Suprapubic skin (tissue), 4 donors: ENCODE results near the gene COL23A1. TPM values are rescaled to one million over a fixed set of nuclear protein-coding genes. Genes with fewer than 3 reads are reported as not detected.

ENCODE experiments used
- DNase-seq, 2 donors: peaks; one replicate each; pipeline ENCODE4 v3.0.0-alpha.2; 2019; ENCODE audit warnings: low spot score in 2 of 2
- H3K27ac ChIP-seq: fragments of 200-600 bp; sonication (generic); one replicate; pipeline ENCODE4 v1.5.1; 2019
- H3K27me3 ChIP-seq: fragments of 200-600 bp; sonication (generic); one replicate; pipeline ENCODE4 v1.5.1; 2019
- H3K36me3 ChIP-seq: fragments of 200-600 bp; sonication (generic); one replicate; pipeline ENCODE4 v1.5.1; 2019
- H3K4me1 ChIP-seq: fragments of 200-600 bp; sonication (generic); one replicate; pipeline ENCODE4 v1.5.1; 2019
- H3K4me3 ChIP-seq: fragments of 200-600 bp; sonication (generic); one replicate; pipeline ENCODE4 v1.5.1; 2019; ENCODE audit warnings: mild to moderate bottlenecking
- H3K9me3 ChIP-seq: fragments of 200-600 bp; sonication (generic); one replicate; pipeline ENCODE4 v1.5.1; 2019
- EP300 ChIP-seq: sonication (generic); formaldehyde crosslinking; IDR thresholded peaks from one replicate; pipeline ENCODE4 v1.6.1; 2017; ENCODE audit warnings: antibody characterized with exemption
- POLR2A ChIP-seq, 2 donors: fragments of 450-650 bp; IDR thresholded peaks; one replicate each; pipeline ENCODE4 v1.6.1; 2017; ENCODE audit warnings: antibody characterized with exemption in 2 of 2, mild to moderate bottlenecking in 2 of 2, moderate library complexity in 2 of 2
- POLR2AphosphoS5 ChIP-seq, 3 donors: sonication (generic); formaldehyde crosslinking; IDR thresholded peaks; one replicate each; pipeline ENCODE4 v1.6.1; 2017; ENCODE audit warnings: antibody characterized with exemption in 3 of 3
- WGBS: methylation state at CpG from one replicate; pipeline ENCODE4 v1.1.5; 2018; 5-methylcytosine and 5-hydroxymethylcytosine counted together
- total RNA-seq, 4 donors: library from RNA; depleted of rRNA; stranded (reverse); fragments of >200 nt; gene quantifications; one replicate each; pipeline ENCODE4 v1.1.0, GENCODE V29; 2016
- TF ChIP-seq, protein P1 (sequence below), 2 donors: fragments of 200-600 bp in 1 of 2; fragments of 450-650 bp in 1 of 2; sonication (generic) in 1 of 2; IDR thresholded peaks; one replicate each; pipeline ENCODE4 v1.5.1; 2016 to 2019; ENCODE audit warnings: antibody characterized with exemption in 2 of 2, mild to moderate bottlenecking in 1 of 2, moderate library complexity in 1 of 2

COL23A1 gene
- total RNA-seq, 4 donors from 2014 or later = 1.6 to 4.4 (median 3.4) TPM

DNA sequence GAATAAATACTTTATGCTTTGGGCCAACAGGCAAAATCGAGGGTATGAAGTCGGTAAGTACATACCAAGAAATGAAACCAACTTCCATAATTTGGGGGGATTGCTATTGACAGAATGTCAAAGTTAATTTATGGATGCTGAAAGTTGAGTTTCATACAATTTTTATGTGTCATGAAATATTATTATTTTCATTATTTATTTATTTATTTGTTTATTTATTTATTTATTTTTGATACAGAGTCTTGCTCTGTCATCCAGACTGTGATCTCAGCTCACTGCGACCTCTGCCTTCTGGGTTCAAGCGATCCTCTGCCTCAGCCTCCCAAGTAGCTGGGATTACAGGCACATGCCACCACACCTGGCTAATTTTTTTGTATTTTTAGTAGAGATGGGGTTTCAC lies 398.5 kb downstream of the COL23A1 start:
- Histone ChIP-seq H3K4me3 (no peak overlapping the region), H3K36me3 (no peaks in the 10 kb centered on the region), H3K9me3 (no peaks in the 10 kb centered on the region), H3K4me1 (peaks cover 4% of the 10 kb centered on the region), H3K27me3 (no peaks in the 10 kb centered on the region), H3K27ac (no peak overlapping the region)
- no peak for DNase-seq
- WGBS = 84% methylated on average over 4 of the region's 4 CpGs
- TF ChIP-seq EP300 (no peak), POLR2A (IDR thresholded peaks at IDR 0.05) (no peak), POLR2AphosphoS5 (IDR thresholded peaks at IDR 0.05) (no peak)
- TF ChIP-seq, protein P1, sequence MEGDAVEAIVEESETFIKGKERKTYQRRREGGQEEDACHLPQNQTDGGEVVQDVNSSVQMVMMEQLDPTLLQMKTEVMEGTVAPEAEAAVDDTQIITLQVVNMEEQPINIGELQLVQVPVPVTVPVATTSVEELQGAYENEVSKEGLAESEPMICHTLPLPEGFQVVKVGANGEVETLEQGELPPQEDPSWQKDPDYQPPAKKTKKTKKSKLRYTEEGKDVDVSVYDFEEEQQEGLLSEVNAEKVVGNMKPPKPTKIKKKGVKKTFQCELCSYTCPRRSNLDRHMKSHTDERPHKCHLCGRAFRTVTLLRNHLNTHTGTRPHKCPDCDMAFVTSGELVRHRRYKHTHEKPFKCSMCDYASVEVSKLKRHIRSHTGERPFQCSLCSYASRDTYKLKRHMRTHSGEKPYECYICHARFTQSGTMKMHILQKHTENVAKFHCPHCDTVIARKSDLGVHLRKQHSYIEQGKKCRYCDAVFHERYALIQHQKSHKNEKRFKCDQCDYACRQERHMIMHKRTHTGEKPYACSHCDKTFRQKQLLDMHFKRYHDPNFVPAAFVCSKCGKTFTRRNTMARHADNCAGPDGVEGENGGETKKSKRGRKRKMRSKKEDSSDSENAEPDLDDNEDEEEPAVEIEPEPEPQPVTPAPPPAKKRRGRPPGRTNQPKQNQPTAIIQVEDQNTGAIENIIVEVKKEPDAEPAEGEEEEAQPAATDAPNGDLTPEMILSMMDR (IDR thresholded peaks at IDR 0.05) = no peak

DNA sequence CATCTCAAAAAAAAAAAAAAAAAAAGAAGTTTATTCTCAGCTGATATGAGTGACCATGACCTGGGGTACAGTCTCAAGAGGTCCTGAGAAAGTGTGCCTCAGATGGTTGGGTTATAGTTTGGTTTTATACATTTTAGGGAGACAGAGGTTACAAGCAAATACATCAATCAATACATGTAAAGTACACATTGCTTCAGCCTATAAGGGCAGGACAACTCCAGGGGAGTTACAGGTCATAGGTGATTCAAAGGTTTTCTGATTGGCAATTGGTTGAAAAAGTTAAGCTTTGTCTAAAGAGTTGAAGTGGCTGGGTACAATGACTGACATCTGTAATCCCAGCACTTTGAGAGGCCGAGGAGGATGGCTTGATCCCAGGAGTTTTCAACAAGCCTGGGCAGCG lies 400.8 kb downstream of the COL23A1 start:
- no peak overlapping the region for H3K27ac ChIP-seq
- WGBS = 37% methylated on average over 2 of the region's 2 CpGs
- peak in 1 of 2 donors; percentile 0 for DNase-seq

More for the DNA sequence above, 400.8 kb downstream of the COL23A1 start:
- H3K27me3 ChIP-seq = no peaks in the 10 kb centered on the region
- no peaks in the 10 kb centered on the region for H3K36me3 ChIP-seq
- TF ChIP-seq POLR2AphosphoS5 (IDR thresholded peaks at IDR 0.05) (no peak), EP300 (no peak), POLR2A (IDR thresholded peaks at IDR 0.05) (no peak)
- TF ChIP-seq, protein P1 (IDR thresholded peaks at IDR 0.05) = no peak
- H3K4me1 ChIP-seq = peaks cover 4% of the 10 kb centered on the region
- no peaks in the 10 kb centered on the region for H3K9me3 ChIP-seq
- H3K4me3 ChIP-seq = no peak overlapping the region

Other genes with a start within 250 kb of the COL23A1 start
- gene CLK4, start 36.7 kb upstream of the COL23A1 start, total RNA-seq = 10 to 100 TPM; 15.5 to 77.3 (median 34.1) TPM
- 10 to 100 TPM; 12.1 to 44.1 (median 18.2) TPM for gene ZNF354A, start 140.3 kb upstream of the COL23A1 start, total RNA-seq